ENCODE measurements around the gene MAGI1.

The MAGI1 gene

DNA sequence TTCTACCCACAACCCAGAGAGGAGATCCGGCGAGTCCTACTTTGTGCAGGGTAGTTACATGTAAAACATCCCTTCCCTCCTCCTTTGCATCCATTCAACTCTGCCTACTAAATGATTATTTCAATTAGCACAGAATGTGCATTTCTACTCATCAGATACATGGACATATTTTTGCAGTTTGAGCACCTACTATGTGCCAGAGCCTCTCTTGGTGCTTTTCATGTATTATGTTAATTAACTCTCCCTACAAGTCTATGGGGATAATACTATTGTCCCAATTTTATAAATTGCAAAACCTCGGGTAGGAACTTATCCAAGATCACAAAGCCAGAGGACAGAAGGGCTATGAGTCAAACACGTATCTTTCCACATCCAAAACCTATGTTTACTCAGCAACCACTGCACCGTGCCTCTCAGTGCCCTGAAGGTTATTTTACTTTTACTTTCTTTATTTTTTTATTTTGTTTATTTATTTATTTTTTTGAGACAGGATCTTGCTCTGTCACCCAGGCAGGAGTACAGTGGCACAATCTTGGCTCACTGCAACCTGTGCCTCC is 432.8 kb downstream of the MAGI1 start:
- DNase-seq (ENCODE audit: low read depth) = no peak
- H3K4me3 ChIP-seq (ENCODE audit: low read length) = no peak overlapping the region
- no peak for TF ChIP-seq CTCF (conservative IDR thresholded peaks at IDR 0.05; ENCODE audit: low read depth, low read length)

GRCh38 chr3:65604863-65605526 is 433.7 kb downstream of the MAGI1 start:
- no peak for DNase-seq (ENCODE audit: low read depth)
- no peak overlapping the region for H3K4me3 ChIP-seq (ENCODE audit: low read length)
- TF ChIP-seq CTCF (conservative IDR thresholded peaks at IDR 0.05; ENCODE audit: low read depth, low read length) = no peak

DNA sequence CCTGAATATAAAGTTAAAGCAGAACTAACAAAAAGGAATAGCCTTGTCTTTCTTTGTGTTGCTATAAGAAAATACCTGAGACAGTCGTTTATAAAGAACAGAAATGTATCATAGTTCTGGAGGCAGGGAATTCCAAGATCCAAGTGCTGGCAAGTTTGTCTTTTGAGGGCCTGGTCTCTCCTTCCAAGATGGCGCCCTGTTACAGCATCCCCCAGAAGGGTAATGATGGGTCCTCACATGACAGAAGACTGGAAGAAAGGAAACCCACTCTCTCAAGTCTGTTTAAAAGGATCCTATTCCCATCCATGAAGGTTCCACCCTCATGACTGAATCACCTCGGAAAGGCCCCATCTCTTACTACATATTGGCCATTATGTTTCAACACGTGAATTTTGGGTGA is 435.1 kb downstream of the MAGI1 start:
- DNase-seq (ENCODE audit: low read depth) = no peak
- no peak overlapping the region for H3K4me3 ChIP-seq (ENCODE audit: low read length)
- no peak for TF ChIP-seq CTCF (conservative IDR thresholded peaks at IDR 0.05; ENCODE audit: low read depth, low read length)

- no peak for DNase-seq (ENCODE audit: low read depth)
- no peak overlapping the region for H3K4me3 ChIP-seq (ENCODE audit: low read length)
- TF ChIP-seq CTCF (conservative IDR thresholded peaks at IDR 0.05; ENCODE audit: low read depth, low read length) = no peak
Measured at GRCh38 chr3:65600888-65601287, 437.8 kb downstream of the MAGI1 start.

DNA sequence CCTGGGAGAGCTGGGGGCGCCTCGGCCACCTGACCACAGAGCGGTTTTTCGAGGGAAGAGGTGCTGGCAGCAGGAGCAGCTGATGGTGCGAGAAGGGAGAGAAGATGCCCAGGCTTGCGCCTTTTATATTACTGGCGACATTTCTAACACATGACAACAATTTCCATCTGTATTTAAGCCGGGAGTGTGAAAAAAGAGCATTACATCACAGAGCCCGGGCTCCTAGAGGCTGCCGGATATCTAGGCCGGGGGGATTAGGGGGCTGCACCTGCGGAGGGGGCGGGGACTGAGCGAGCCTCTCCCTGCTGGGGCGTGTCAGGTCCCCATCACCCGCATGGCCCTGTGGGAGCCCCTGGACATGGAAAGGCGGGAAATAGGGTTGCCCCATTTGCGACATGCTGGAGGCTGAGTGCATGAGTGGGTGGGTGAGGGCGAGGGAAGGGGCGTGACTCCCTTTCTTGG is 440.7 kb downstream of the MAGI1 start:
- TF ChIP-seq CTCF (conservative IDR thresholded peaks at IDR 0.05; ENCODE audit: low read depth, low read length) = no peak
- peak overlapping the region; percentile 59 for H3K4me3 ChIP-seq (ENCODE audit: low read length)
- DNase-seq (ENCODE audit: low read depth) = no peak

DNA sequence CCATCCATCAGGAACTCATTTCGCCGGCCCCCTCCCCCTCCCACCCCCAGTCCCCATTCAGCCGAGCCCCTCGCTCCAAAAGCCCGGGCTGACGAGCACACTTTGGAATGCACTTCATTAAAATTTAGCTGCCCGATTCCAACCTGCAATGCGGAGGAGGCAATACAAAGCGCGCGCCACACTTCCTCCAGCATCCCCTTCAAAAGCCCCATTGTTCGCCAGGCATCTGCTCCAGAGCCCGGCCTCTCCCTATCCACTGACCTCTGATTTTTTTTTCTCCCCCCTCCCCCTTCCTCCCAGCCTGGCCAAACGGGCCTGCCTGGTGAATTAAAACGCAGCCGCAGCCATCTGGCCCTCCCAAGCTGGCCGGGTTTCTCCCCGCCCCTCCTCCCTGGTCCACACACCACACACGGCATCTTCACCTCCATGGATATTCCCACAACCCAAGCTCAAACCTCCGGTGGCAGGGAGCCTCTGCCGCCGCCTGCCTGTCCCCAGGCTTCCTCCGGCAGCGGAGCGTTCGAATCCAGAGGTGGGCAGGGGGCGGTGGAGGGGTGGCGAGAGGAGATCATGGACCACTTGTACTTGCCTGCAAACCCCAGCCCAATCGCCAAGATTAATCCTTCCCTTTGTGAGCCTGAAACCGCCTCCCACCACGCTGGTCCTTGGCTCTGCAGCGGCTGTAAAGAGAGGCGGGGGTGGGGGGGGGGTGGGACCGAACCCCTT is 441.3 kb downstream of the MAGI1 start:
- TF ChIP-seq CTCF (conservative IDR thresholded peaks at IDR 0.05; ENCODE audit: low read depth, low read length) = no peak
- peak overlapping the region; percentile 59 for H3K4me3 ChIP-seq (ENCODE audit: low read length)
- no peak for DNase-seq (ENCODE audit: low read depth)
